ENCODE data around the gene C6orf89.

Gene C6orf89

DNA sequence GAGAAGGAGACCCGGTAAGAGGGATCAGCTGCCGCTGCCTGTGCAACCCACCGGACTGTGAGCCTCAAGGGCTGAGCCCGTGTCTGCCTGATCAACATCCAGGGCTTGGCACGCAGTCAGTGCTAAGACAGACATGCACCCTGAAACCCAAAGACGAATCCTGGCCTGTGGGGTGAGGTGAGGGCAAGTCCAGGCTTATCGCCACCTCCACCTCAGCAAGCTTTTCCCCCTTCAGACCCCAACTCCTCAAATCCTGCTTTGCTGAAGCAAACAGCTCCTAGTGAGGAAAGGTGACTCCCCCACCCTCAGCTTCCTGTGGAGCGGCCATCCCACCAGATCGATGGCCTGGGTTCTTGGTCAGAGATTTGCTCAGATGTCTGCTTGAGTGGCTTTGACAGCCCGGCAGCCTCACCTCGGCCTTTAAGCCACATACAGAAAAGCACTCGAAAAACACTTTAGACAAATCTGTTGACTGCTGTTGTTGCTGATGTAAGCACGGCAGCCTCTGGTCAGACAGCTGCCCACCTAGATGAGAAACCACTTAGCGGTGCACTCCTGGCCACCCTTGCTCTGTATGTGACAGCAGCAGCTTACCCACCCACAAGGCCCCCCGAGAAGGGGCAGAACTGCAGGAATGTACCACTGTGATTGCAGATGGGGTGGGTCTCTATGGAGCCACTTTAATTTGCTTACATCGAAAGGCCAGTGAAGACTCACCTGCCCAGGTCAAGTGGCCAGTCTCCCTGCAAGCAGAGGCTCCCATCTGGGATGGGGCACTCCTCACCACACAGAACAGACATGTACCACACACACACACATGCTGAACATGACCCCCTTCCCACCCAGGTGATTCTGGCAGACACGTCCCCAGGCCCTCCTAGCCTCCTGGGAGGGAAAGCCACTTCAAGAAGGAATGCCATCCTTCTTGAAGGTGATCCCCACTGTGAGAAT lies 85.4 kb downstream of the C6orf89 start:
- no peak overlapping the region for H3K4me3 ChIP-seq (ENCODE audit: low read depth, low read length)
- TF ChIP-seq, protein P1, sequence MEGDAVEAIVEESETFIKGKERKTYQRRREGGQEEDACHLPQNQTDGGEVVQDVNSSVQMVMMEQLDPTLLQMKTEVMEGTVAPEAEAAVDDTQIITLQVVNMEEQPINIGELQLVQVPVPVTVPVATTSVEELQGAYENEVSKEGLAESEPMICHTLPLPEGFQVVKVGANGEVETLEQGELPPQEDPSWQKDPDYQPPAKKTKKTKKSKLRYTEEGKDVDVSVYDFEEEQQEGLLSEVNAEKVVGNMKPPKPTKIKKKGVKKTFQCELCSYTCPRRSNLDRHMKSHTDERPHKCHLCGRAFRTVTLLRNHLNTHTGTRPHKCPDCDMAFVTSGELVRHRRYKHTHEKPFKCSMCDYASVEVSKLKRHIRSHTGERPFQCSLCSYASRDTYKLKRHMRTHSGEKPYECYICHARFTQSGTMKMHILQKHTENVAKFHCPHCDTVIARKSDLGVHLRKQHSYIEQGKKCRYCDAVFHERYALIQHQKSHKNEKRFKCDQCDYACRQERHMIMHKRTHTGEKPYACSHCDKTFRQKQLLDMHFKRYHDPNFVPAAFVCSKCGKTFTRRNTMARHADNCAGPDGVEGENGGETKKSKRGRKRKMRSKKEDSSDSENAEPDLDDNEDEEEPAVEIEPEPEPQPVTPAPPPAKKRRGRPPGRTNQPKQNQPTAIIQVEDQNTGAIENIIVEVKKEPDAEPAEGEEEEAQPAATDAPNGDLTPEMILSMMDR (IDR thresholded peaks at IDR 0.05; ENCODE audit: borderline replicate concordance, insufficient read depth, low read depth, low read length): no peak

GRCh38 chr6:36971921-36972673 lies 86.3 kb downstream of the C6orf89 start:
- no peak overlapping the region for H3K4me3 ChIP-seq (ENCODE audit: low read depth, low read length)
- TF ChIP-seq, protein P1 (IDR thresholded peaks at IDR 0.05; ENCODE audit: borderline replicate concordance, insufficient read depth, low read depth, low read length): no peak

DNA sequence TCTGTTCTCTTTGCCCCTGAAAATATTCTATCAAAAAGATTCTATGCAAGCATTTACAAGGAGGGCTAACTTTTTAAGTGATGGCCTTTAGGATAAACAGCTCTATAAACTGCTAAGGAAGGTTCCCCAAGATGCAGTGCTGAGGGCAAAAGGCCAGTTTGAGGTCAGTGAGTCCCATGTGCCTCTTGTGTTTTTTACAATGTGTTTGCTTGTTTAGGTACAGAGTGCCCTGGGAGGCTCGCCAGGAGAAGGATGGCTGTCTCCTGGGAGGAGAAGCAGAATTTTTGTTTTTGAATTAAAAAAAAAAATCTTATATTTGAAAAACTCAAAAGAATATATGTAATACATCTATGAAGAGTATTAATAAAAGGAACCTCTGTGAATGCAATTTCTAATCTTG lies 87.4 kb downstream of the C6orf89 start:
- TF ChIP-seq, protein P1 (IDR thresholded peaks at IDR 0.05; ENCODE audit: borderline replicate concordance, insufficient read depth, low read depth, low read length): no peak

GRCh38 chr6:36973647-36974046 lies 87.9 kb downstream of the C6orf89 start:
- TF ChIP-seq, protein P1 (IDR thresholded peaks at IDR 0.05; ENCODE audit: borderline replicate concordance, insufficient read depth, low read depth, low read length): no peak
- H3K4me3 ChIP-seq (ENCODE audit: low read depth, low read length): no peak overlapping the region

More for the DNA sequence above, 87.4 kb downstream of the C6orf89 start:
- no peak overlapping the region for H3K4me3 ChIP-seq (ENCODE audit: low read depth, low read length)

GRCh38 chr6:36975231-36976006 lies 89.7 kb downstream of the C6orf89 start:
- no peak overlapping the region for H3K4me3 ChIP-seq (ENCODE audit: low read depth, low read length)
- TF ChIP-seq, protein P1 (IDR thresholded peaks at IDR 0.05; ENCODE audit: borderline replicate concordance, insufficient read depth, low read depth, low read length): no peak

DNA sequence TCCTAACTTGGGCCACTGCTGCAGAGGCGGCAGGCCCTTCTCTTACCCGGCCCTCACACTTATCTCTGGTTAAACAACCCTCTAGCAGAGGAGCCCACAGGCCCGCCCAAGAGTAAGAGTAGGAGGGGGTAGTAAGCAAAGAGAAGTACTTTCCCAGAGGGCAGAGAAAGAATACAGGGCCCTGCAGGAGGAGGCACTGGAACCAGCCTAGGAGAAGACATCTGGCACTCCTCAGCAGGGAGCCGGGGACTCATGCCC lies 90.2 kb downstream of the C6orf89 start:
- H3K4me3 ChIP-seq (ENCODE audit: low read depth, low read length): no peak overlapping the region
- TF ChIP-seq, protein P1 (IDR thresholded peaks at IDR 0.05; ENCODE audit: borderline replicate concordance, insufficient read depth, low read depth, low read length): no peak
